HG03025 (cell line): ENCODE results near the gene FAM237B.
"Not testable (repeated sequence)": the region's sequence is repeated elsewhere in the genome, so short reads cannot be mapped to it uniquely, and the experiment has no call there.

Experiments used
- ATAC-seq: cut with Tn5 transposase; IDR thresholded peaks from one replicate; pipeline ENCODE4 v1.9.1; 2021; ENCODE audit warnings: mild to moderate bottlenecking, moderate library complexity; ENCODE audit not compliant: unreplicated experiment, low FRiP score

Gene FAM237B

GRCh38 chr7:90320801-90321494 lies at the start of gene FAM237B:
Gene FAM237B, minus strand, starts transcription at chr7:90321304. Its CDS starts 1,556 bp downstream, at chr7:90319748.
- ATAC-seq = no peak

- no peak for ATAC-seq
Observed at GRCh38 chr7:90351987-90352386, 30.9 kb upstream of the FAM237B start.

GRCh38 chr7:90350032-90350431 lies 28.9 kb upstream of the FAM237B start:
- ATAC-seq = not testable (repeated sequence)

GRCh38 chr7:90349305-90349704 lies 28.2 kb upstream of the FAM237B start:
- no peak for ATAC-seq

GRCh38 chr7:90347759-90348158 lies 26.7 kb upstream of the FAM237B start:
- no peak for ATAC-seq

- ATAC-seq = peak; percentile 91
Observed at GRCh38 chr7:90346336-90347125, 25.4 kb upstream of the FAM237B start, which contains the start of gene GTPBP10. Gene GTPBP10, plus strand, starts transcription at chr7:90346716. Its CDS starts 26 bp downstream, at chr7:90346742.

GRCh38 chr7:90345595-90346335 lies 24.7 kb upstream of the FAM237B start:
- peak; percentile 5 for ATAC-seq

GRCh38 chr7:90345016-90345415 lies 23.9 kb upstream of the FAM237B start:
- no peak for ATAC-seq

GRCh38 chr7:90337106-90337505 lies 16.0 kb upstream of the FAM237B start:
- ATAC-seq = no peak

GRCh38 chr7:90334926-90335325 lies 13.8 kb upstream of the FAM237B start:
- ATAC-seq = not testable (repeated sequence)

- no peak for ATAC-seq
Observed at GRCh38 chr7:90334193-90334843, 13.2 kb upstream of the FAM237B start.

GRCh38 chr7:90326500-90326899 lies 5.4 kb upstream of the FAM237B start:
- ATAC-seq = no peak

GRCh38 chr7:90322837-90323236 lies 1.7 kb upstream of the FAM237B start:
- no peak for ATAC-seq

- no peak for ATAC-seq
Observed at GRCh38 chr7:90320418-90320800, 695 bp downstream of the FAM237B start.

GRCh38 chr7:90320014-90320413 lies 1.1 kb downstream of the FAM237B start:
- no peak for ATAC-seq

GRCh38 chr7:90313907-90314306 lies 7.2 kb downstream of the FAM237B start:
- no peak for ATAC-seq

GRCh38 chr7:90312745-90313144 lies 8.4 kb downstream of the FAM237B start:
- ATAC-seq = no peak

GRCh38 chr7:90311175-90311574 lies 9.9 kb downstream of the FAM237B start:
- no peak for ATAC-seq

- no peak for ATAC-seq
Observed at GRCh38 chr7:90309872-90310271, 11.2 kb downstream of the FAM237B start.

GRCh38 chr7:90303241-90303640 lies 17.9 kb downstream of the FAM237B start:
- no peak for ATAC-seq
